Stimulated activated CD8-positive, alpha-beta memory T cell treated with anti-CD3 and anti-CD28 coated beads, Interleukin-4, amount 100 ng/mL, for 4 hours (primary cell): ENCODE results near the gene SPINT2.
"Not testable (repeated sequence)": the region's sequence is repeated elsewhere in the genome, so short reads cannot be mapped to it uniquely, and the experiment has no call there.

Experiments used
- DNase-seq, 2 donors: peaks; one replicate each; pipeline ENCODE4 v3.0.0-alpha.2; 2020; ENCODE audit warnings: low read depth in 2 of 2, low spot score in 1 of 2

Gene SPINT2

GRCh38 chr19:38264486-38265212, at the start of gene SPINT2:
Gene SPINT2 (plus strand): TSS chr19:38264573. CDS start chr19:38264893, 320 bp downstream.
- peak; percentile 11 to 21 for DNase-seq

- DNase-seq = no peak
These were observed 47.4 kb upstream of the SPINT2 start for GRCh38 chr19:38216785-38217641.

- no peak for DNase-seq
These were observed 46.2 kb upstream of the SPINT2 start for GRCh38 chr19:38218204-38218603.

GRCh38 chr19:38219221-38219620, 45.2 kb upstream of the SPINT2 start:
- no peak for DNase-seq

- DNase-seq = no peak
These were observed 43.0 kb upstream of the SPINT2 start for GRCh38 chr19:38221421-38221820.

GRCh38 chr19:38221919-38222830, 42.2 kb upstream of the SPINT2 start:
- no peak for DNase-seq

GRCh38 chr19:38223119-38223523, 41.3 kb upstream of the SPINT2 start:
- no peak for DNase-seq

- no peak for DNase-seq
These were observed 40.8 kb upstream of the SPINT2 start for GRCh38 chr19:38223617-38224013.

- DNase-seq = peak in 1 of 2 donors; percentile 33
These were observed 40.1 kb upstream of the SPINT2 start, which contains the start of gene DPF1 for GRCh38 chr19:38224014-38224862. Gene DPF1 (minus strand): TSS chr19:38224222. CDS start chr19:38224142, 80 bp downstream.

GRCh38 chr19:38224863-38225218, 39.5 kb upstream of the SPINT2 start:
- not testable (repeated sequence) for DNase-seq

GRCh38 chr19:38227287-38228004, 36.9 kb upstream of the SPINT2 start:
- DNase-seq = no peak

GRCh38 chr19:38228005-38228377, 36.4 kb upstream of the SPINT2 start:
- DNase-seq = no peak

GRCh38 chr19:38228491-38229439, 35.6 kb upstream of the SPINT2 start:
- no peak for DNase-seq

- peak in 1 of 2 donors; percentile 11 for DNase-seq
These were observed 34.7 kb upstream of the SPINT2 start for GRCh38 chr19:38229585-38230073.

- DNase-seq = not testable (repeated sequence)
These were observed 33.8 kb upstream of the SPINT2 start for GRCh38 chr19:38230506-38231133.

GRCh38 chr19:38231918-38232317, 32.5 kb upstream of the SPINT2 start:
- no peak for DNase-seq

- DNase-seq = peak; percentile 39 to 54
These were observed 30.6 kb upstream of the SPINT2 start for GRCh38 chr19:38233740-38234251.

GRCh38 chr19:38234615-38235014, 29.8 kb upstream of the SPINT2 start:
- DNase-seq = no peak
